ENCODE measurements around the gene NDUFA9. TPM values are rescaled to one million over a fixed set of nuclear protein-coding genes. Genes with fewer than 3 reads are reported as not detected.

Gene NDUFA9
- 98.5 TPM for polyA plus RNA-seq (2013, experiment 1 of 2; ENCODE audit: insufficient read length)
- polyA plus RNA-seq (2013, experiment 2 of 2; ENCODE audit: insufficient read length) = 71.1 TPM

GRCh38 chr12:4648501-4649357, at the start of gene NDUFA9, which contains the start of gene AKAP3:
Gene NDUFA9 (plus strand): TSS chr12:4649114. CDS start chr12:4649127, 13 bp downstream.
Gene AKAP3 (minus strand): TSS chr12:4649051. CDS start chr12:4638196, 10,855 bp downstream.
- DNase-seq = peak; percentile 87

GRCh38 chr12:4603421-4603820, 45.5 kb upstream of the NDUFA9 start:
- DNase-seq = no peak

GRCh38 chr12:4603946-4604345, 45.0 kb upstream of the NDUFA9 start:
- DNase-seq = no peak

DNA sequence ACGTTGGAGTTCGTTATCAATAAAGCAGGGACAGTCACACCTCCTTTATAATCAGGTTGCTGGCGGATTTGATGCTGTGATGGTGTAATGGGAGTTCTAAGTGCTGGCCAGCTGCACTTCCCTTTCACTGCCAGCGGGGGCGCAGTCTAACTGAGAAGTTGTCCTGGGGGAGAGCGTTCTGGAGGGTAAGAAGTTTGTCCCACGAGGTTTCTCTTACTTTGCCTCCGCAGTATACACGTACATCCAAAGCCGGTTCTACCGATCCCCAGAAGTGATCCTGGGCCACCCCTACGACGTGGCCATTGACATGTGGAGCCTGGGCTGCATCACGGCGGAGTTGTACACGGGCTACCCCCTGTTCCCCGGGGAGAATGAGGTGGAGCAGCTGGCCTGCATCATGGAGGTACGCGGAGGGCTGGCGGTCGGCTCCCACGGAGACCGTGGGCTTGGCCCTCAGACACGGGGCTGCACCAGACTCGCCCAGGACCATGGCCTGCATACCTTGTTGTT, 44.2 kb upstream of the NDUFA9 start:
- peak; percentile 88 for DNase-seq

- DNase-seq = no peak
Measured at GRCh38 chr12:4607056-4607455, 41.9 kb upstream of the NDUFA9 start.

- DNase-seq = no peak
Measured at GRCh38 chr12:4609071-4609470, 39.8 kb upstream of the NDUFA9 start.

- no peak for DNase-seq
Measured at GRCh38 chr12:4610481-4610880, 38.4 kb upstream of the NDUFA9 start.

- no peak for DNase-seq
Measured at GRCh38 chr12:4615667-4616066, 33.2 kb upstream of the NDUFA9 start.

DNA sequence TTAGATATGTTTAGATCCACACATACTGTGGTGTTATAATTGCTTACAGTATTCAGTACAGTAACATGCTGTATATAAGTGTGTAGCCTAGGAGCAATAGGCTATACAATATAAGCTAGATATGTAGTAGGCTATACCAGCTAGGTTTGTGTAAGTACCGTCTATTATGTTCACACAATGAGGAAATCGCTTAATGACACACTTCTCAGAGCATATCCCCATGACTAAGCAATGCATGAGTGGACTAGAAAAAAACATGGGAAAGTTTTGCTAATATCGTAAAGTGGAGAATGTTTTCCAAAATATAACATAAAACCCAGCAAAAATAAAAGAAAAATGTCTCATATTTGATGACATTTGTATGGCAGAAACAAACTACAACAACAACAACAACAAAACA, 27.4 kb upstream of the NDUFA9 start:
- DNase-seq = no peak

GRCh38 chr12:4626543-4626942, 22.4 kb upstream of the NDUFA9 start:
- DNase-seq = no peak

DNA sequence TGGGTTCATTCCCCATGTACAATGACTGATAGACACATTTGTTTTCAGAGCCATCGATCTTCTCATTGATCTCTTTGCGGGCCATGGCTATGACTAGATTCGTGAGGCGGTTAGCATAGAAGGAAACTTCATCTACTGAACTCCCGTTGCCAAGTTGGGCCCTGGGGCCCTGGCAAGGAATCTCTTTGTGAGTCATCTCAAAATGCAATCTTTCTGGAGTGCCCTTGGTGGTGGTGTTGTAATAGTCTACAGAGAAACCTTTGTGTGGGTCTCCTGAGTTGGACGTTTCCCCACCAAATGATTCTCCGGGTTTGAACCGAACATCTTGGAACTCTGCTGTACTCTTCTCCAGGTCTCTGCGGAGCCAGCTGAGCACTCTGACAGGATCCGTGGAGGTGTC, 20.5 kb upstream of the NDUFA9 start:
- DNase-seq = no peak

- DNase-seq = no peak
Measured at GRCh38 chr12:4630262-4630661, 18.7 kb upstream of the NDUFA9 start.

DNA sequence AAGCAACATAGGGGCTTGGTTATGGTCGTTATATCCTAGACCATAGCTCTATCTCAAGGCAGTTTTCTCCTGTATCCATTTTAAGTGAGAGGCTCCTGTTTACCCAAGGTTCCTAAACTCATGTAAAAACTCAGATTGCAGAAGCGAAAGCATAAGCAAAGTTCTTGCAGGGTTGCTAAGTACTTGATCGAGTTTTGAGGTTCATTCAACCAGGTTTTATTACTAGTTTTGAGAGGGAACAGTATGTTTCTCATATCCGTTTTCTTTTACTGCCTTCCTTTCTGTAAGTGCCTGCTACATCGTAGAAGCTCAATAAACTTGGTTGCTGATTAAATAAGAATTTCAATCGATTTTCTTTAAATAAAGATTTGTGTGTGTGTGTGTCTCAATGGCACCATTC, 5.2 kb upstream of the NDUFA9 start:
- no peak for DNase-seq

DNA sequence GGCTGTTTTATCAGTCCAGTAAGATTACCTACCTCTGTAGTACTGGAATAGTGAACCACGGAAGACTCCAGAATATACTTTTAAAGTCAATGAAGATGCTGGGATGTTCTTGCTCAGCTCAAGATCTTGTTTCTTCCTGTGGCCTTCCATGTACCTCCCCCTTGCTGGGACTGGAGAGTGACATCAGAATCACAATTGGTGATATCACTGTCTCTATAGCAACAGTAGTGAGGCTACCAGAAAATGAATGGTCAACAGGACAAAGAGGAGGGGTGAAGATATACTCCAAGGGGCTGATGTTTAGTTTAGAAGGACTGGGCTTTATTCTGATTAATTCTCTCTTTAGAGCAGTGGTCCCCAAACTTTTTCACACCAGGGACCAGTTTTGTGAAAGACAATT, 3.9 kb upstream of the NDUFA9 start:
- no peak for DNase-seq

DNA sequence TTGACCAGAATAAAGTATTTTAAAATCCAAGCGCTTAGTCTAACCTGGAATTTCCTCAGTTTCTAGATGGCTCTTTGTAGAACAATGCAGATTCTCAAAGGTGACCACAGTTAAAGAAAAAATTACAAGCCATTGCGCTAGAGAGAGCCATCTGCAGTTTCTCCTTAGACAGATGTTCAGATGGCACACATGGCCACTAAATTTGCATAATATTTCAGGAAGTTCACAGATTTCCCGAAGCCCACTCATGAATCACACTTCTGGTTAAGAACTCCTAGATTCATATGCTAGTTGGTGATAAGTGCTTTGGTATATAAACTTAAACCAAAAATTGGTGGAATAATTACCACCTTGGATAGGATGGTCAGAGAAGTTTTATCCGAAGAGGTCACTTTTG, 812 bp upstream of the NDUFA9 start:
- peak; percentile 1 for DNase-seq

- DNase-seq = no peak
Measured at GRCh38 chr12:4649358-4649661, 396 bp downstream of the NDUFA9 start.

GRCh38 chr12:4653257-4653656, 4.3 kb downstream of the NDUFA9 start:
- no peak for DNase-seq

DNA sequence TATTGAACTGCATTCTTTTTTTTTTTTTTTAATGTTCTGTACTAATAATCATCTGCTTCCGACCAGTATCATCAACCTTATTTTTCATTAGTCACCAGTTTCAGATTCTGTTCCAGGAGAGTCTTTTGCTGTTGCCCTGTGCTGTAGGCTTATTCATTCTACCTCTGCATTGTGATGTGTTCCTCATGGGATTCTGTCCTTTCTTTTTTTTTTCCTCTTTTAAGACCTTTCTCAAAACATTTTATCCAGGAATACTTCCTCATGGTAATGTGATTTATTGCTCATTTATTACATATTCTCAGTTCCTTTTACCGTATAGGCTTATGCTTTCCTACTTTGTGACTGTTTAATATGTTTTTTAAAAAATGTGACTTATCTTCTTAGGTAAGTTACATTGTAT, 4.8 kb downstream of the NDUFA9 start:
- DNase-seq = no peak

DNA sequence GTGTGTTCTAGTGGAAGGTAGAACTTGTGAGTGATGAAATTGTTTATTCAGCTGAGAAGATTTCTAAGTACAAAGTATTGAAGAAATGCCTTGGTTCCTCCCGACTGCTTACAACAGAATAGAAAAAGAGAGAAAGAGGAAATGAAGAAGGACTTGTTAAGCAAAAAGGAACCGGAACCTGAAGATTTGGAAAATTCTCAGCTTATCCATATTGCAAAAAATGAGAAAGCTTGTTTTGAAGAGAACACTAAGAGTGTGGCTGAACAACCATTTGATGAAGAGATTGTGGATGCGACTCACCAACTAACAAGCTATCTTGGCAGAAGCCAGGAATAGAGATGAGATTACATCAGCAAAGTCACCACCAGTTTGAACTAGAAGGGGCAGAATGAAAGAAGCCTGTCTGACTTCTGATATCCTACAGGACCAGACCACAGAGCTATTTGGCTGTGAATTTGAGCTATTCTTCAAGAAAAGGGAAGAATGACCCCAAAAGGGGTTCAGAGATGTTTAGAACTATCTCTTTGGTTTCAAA, 15.1 kb downstream of the NDUFA9 start:
- peak; percentile 90 for DNase-seq

DNA sequence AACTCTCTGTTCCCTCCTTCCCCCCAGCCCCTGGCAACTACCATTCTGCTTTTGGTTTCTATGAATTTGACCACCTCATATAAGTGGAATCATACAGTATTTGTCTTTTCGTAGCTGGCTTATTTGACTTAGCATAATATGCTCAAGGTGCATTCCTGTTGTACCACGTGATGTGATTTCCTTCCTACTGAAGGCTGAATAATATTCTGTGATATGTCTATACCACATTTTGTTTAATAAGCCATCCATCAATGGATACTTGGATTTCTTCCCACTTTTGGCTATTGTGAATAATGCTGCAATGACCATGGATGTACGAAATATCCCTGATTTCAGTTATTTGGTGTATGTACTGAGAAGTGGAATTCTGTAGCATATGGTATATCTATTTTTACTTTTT, 16.3 kb downstream of the NDUFA9 start:
- DNase-seq = no peak

- DNase-seq = no peak
Measured at GRCh38 chr12:4679711-4680110, 30.8 kb downstream of the NDUFA9 start.

DNA sequence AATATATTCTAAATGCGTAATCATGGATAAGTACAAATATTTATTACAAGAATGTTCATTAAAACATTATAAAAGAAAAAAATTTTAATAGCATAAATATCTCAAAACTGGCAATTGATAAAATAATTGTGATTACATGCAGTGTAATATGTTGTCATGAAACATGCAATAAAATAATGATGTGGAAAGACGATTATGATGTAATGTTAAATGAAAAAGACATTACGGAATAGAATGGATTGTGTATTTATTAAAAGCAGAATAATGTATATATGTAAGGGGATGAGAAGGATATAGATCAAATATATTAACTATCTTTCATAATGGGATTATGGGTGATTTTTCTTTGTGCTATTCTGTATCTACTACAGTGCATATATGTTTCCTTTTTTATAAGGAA, 32.8 kb downstream of the NDUFA9 start:
- no peak for DNase-seq

DNA sequence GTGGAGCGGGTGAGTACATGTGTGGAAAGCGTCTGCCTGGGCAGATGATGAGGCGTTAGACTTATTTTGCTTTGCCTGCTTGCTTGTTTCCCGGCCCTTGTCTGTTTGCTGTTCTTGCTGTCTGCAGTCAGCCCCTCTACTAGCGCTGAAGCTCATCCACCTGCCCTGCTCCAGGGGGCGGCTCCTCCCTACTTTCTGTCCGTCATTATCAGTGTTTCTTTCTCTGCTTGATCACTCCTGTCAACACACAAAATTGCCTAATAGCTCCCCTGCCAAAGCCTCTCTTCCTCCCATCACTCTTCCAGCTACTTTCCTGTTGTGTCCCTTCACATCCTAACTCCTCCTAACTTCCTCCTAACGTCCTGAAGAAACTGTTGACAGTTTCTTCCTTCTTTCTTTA, 36.4 kb downstream of the NDUFA9 start:
- DNase-seq = no peak

GRCh38 chr12:4690760-4691159, 41.8 kb downstream of the NDUFA9 start:
- no peak for DNase-seq

All from fibroblast of skin of back (primary cell).